AG09319 (cell line): ENCODE results near the gene SLC2A3.
A peak's percentile ranks its signal among the peaks of the same experiment; 100 is the strongest.
"Not testable (repeated sequence)": the region's sequence is repeated elsewhere in the genome, so short reads cannot be mapped to it uniquely, and the experiment has no call there.

Experiments
- DNase-seq: peaks from one replicate; pipeline ENCODE4 v3.0.0-alpha.2; 2010; ENCODE audit warnings: low read depth; ENCODE audit errors: extremely low read depth
- CTCF ChIP-seq: IDR thresholded peaks from 2 replicates; pipeline ENCODE4 v1.5.1; 2011; ENCODE audit warnings: low read depth, mild to moderate bottlenecking, inconsistent platforms, low read length, moderate library complexity

SLC2A3 gene

GRCh38 chr12:7935590-7936581 lies at the start of gene SLC2A3:
SLC2A3 (minus strand) TSS chr12:7936187; CDS start chr12:7936034, 153 bp downstream.
- peak; percentile 94 for DNase-seq
- TF ChIP-seq CTCF: no peak

GRCh38 chr12:7984900-7985299 lies 48.9 kb upstream of the SLC2A3 start:
- no peak for TF ChIP-seq CTCF
- DNase-seq: no peak

- not testable (repeated sequence) for DNase-seq
Observed at GRCh38 chr12:7983460-7983859, 47.5 kb upstream of the SLC2A3 start.

- DNase-seq: not testable (repeated sequence)
Observed at GRCh38 chr12:7983019-7983418, 47.0 kb upstream of the SLC2A3 start.

GRCh38 chr12:7982332-7982735 lies 46.3 kb upstream of the SLC2A3 start:
- DNase-seq: not testable (repeated sequence)

- no peak for DNase-seq
- TF ChIP-seq CTCF: no peak
Observed at GRCh38 chr12:7981446-7981845, 45.5 kb upstream of the SLC2A3 start.

GRCh38 chr12:7977351-7978124 lies 41.6 kb upstream of the SLC2A3 start:
- not testable (repeated sequence) for DNase-seq

- TF ChIP-seq CTCF: no peak
Observed at GRCh38 chr12:7973457-7973825, 37.5 kb upstream of the SLC2A3 start.

GRCh38 chr12:7972734-7973456 lies 36.9 kb upstream of the SLC2A3 start:
- TF ChIP-seq CTCF: no peak
- DNase-seq: no peak

More at GRCh38 chr12:7973457-7973825, 37.5 kb upstream of the SLC2A3 start:
- DNase-seq: no peak

GRCh38 chr12:7972269-7972668 lies 36.3 kb upstream of the SLC2A3 start:
- not testable (repeated sequence) for DNase-seq

GRCh38 chr12:7971765-7972164 lies 35.8 kb upstream of the SLC2A3 start:
- not testable (repeated sequence) for DNase-seq
